ENCODE results near the gene NXPH4. TPM values are rescaled to one million over a fixed set of nuclear protein-coding genes. Genes with fewer than 3 reads are reported as not detected.

NXPH4 gene
- total RNA-seq, 1 donor from 2014 or later = 62.6 TPM

DNA sequence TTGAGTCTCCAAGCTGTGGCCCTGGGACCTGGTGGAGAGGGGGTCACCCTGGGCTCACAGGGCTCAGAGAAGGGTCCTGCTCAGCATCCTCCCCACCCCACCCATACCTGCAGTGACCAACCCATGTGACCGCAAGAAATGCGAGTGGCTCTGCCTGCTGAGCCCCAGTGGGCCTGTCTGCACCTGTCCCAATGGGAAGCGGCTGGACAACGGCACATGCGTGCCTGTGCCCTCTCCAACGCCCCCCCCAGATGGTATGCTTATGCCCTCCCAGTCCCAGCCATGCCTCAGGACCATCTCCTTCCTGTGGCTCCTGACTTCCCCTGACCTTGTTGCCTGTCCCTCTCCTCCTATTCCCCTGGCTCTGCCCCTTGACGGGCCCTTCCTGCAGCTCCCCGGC is 6.7 kb upstream of the NXPH4 start:
- no peak overlapping the region for H3K27ac Mint-ChIP-seq (ENCODE audit: unreplicated experiment)
- TF ChIP-seq, protein P1, sequence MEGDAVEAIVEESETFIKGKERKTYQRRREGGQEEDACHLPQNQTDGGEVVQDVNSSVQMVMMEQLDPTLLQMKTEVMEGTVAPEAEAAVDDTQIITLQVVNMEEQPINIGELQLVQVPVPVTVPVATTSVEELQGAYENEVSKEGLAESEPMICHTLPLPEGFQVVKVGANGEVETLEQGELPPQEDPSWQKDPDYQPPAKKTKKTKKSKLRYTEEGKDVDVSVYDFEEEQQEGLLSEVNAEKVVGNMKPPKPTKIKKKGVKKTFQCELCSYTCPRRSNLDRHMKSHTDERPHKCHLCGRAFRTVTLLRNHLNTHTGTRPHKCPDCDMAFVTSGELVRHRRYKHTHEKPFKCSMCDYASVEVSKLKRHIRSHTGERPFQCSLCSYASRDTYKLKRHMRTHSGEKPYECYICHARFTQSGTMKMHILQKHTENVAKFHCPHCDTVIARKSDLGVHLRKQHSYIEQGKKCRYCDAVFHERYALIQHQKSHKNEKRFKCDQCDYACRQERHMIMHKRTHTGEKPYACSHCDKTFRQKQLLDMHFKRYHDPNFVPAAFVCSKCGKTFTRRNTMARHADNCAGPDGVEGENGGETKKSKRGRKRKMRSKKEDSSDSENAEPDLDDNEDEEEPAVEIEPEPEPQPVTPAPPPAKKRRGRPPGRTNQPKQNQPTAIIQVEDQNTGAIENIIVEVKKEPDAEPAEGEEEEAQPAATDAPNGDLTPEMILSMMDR (IDR thresholded peaks at IDR 0.05) = no peak
- no peak overlapping the region for H3K4me3 Mint-ChIP-seq (ENCODE audit: unreplicated experiment)
- peaks cover 31% of the 10 kb centered on the region for H3K4me1 Mint-ChIP-seq (ENCODE audit: unreplicated experiment)
- H3K27me3 Mint-ChIP-seq (ENCODE audit: unreplicated experiment) = no peaks in the 10 kb centered on the region
- H3K36me3 Mint-ChIP-seq (ENCODE audit: unreplicated experiment) = peaks cover 33% of the 10 kb centered on the region
- no peaks in the 10 kb centered on the region for H3K9me3 Mint-ChIP-seq (ENCODE audit: unreplicated experiment)
- no peak for DNase-seq (ENCODE audit: extremely low spot score, unreplicated experiment)

DNA sequence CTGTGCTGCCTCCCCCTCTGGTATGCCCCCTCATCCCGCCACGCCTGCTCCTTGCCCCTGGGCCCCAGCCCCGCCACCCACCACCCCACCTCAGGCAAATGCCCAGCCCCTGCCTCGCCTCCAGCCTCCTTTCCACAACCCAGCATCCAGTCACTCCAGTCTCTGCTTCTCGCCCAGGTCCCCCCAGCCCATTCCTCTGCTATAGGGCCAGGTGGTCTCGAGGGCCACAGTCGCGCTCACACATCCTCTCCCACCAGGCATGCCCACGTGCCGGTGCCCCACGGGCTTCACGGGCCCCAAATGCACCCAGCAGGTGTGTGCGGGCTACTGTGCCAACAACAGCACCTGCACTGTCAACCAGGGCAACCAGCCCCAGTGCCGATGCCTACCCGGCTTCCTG is 6.1 kb upstream of the NXPH4 start:
- H3K27me3 Mint-ChIP-seq (ENCODE audit: unreplicated experiment) = no peaks in the 10 kb centered on the region

DNA sequence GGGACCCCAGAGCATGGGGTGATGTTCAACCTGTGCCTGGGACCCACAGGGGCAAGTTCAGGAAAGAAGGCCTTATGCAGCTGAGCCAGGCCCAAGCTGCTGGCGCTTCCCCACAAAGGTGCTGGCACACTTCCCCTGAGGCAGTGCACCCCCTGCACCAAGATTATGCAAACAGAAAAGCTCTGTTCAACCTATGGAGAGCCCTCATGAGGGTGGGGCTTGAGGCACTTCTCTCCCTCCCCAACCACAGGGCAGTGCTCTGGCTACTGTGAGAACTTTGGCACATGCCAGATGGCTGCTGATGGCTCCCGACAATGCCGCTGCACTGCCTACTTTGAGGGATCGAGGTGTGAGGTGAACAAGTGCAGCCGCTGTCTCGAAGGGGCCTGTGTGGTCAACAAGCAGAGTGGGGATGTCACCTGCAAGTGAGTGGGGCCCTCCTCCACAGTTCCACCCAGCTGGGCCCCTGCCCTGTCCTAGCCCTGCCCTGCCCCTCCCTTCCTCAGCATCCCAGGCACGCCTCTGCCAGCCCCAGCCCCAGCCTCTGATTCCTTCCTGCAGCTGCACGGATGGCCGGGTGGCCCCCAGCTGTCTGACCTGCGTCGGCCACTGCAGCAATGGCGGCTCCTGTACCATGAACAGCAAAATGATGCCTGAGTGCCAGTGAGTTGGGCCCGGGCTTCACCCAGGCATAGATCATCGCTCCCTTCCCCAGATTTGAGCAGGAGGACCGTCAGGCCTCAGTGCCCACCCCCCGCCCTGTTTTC is 5.5 kb upstream of the NXPH4 start:
- DNase-seq (ENCODE audit: extremely low spot score, unreplicated experiment) = no peak
- H3K9me3 Mint-ChIP-seq (ENCODE audit: unreplicated experiment) = no peaks in the 10 kb centered on the region
- TF ChIP-seq, protein P1 (IDR thresholded peaks at IDR 0.05) = no peak
- H3K27ac Mint-ChIP-seq (ENCODE audit: unreplicated experiment) = peak overlapping the region; percentile 27
- no peak overlapping the region for H3K4me3 Mint-ChIP-seq (ENCODE audit: unreplicated experiment)
- H3K27me3 Mint-ChIP-seq (ENCODE audit: unreplicated experiment) = no peaks in the 10 kb centered on the region
- H3K4me1 Mint-ChIP-seq (ENCODE audit: unreplicated experiment) = peaks cover 41% of the 10 kb centered on the region
- peaks cover 25% of the 10 kb centered on the region for H3K36me3 Mint-ChIP-seq (ENCODE audit: unreplicated experiment)

More for the DNA sequence above, 6.1 kb upstream of the NXPH4 start:
- TF ChIP-seq, protein P1 (IDR thresholded peaks at IDR 0.05) = no peak
- no peak overlapping the region for H3K27ac Mint-ChIP-seq (ENCODE audit: unreplicated experiment)
- peaks cover 31% of the 10 kb centered on the region for H3K36me3 Mint-ChIP-seq (ENCODE audit: unreplicated experiment)
- no peaks in the 10 kb centered on the region for H3K9me3 Mint-ChIP-seq (ENCODE audit: unreplicated experiment)
- peaks cover 35% of the 10 kb centered on the region for H3K4me1 Mint-ChIP-seq (ENCODE audit: unreplicated experiment)
- no peak for DNase-seq (ENCODE audit: extremely low spot score, unreplicated experiment)
- no peak overlapping the region for H3K4me3 Mint-ChIP-seq (ENCODE audit: unreplicated experiment)

DNA sequence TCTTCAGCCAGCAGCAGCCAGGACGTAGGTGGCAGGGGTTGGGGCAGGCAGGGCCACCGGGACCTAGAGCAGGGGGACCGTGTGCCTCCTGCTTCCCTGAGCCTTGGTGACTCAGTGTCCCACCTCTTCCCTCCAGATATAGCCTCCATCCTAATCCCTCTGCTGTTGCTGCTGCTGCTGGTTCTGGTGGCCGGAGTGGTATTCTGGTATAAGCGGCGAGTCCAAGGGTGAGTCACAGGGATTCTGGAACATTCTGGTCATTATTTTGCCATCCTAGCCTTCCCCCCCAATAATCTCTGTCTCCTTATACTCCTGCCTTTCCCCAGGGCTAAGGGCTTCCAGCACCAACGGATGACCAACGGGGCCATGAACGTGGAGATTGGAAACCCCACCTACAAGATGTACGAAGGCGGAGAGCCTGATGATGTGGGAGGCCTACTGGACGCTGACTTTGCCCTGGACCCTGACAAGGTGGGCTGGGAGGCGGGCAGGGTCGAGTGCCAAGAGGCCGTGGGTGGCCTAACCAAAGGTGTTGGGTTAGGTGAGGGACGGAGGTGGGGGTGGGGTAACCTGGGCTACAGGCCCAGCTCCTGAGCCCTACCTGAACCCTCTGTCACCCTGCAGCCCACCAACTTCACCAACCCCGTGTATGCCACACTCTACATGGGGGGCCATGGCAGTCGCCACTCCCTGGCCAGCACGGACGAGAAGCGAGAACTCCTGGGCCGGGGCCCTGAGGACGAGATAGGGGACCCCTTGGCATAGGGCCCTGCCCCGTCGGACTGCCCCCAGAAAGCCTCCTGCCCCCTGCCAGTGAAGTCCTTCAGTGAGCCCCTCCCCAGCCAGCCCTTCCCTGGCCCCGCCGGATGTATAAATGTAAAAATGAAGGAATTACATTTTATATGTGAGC is 4.5 kb upstream of the NXPH4 start:
- Mint-ChIP-seq H3K27ac (ENCODE audit: unreplicated experiment) (peak overlapping the region; percentile 83), H3K27me3 (ENCODE audit: unreplicated experiment) (no peaks in the 10 kb centered on the region), H3K4me3 (ENCODE audit: unreplicated experiment) (no peak overlapping the region), H3K36me3 (ENCODE audit: unreplicated experiment) (peaks cover 21% of the 10 kb centered on the region), H3K4me1 (ENCODE audit: unreplicated experiment) (peaks cover 42% of the 10 kb centered on the region), H3K9me3 (ENCODE audit: unreplicated experiment) (no peaks in the 10 kb centered on the region)
- TF ChIP-seq, protein P1 (IDR thresholded peaks at IDR 0.05) = peak; percentile 7
- DNase-seq (ENCODE audit: extremely low spot score, unreplicated experiment) = no peak

DNA sequence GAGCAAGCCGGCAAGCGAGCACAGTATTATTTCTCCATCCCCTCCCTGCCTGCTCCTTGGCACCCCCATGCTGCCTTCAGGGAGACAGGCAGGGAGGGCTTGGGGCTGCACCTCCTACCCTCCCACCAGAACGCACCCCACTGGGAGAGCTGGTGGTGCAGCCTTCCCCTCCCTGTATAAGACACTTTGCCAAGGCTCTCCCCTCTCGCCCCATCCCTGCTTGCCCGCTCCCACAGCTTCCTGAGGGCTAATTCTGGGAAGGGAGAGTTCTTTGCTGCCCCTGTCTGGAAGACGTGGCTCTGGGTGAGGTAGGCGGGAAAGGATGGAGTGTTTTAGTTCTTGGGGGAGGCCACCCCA is 3.9 kb upstream of the NXPH4 start:
- H3K9me3 Mint-ChIP-seq (ENCODE audit: unreplicated experiment) = no peaks in the 10 kb centered on the region
- peak overlapping the region; percentile 11 for H3K4me3 Mint-ChIP-seq (ENCODE audit: unreplicated experiment)
- no peak for DNase-seq (ENCODE audit: extremely low spot score, unreplicated experiment)
- peak overlapping the region; percentile 83 for H3K27ac Mint-ChIP-seq (ENCODE audit: unreplicated experiment)
- peaks cover 18% of the 10 kb centered on the region for H3K36me3 Mint-ChIP-seq (ENCODE audit: unreplicated experiment)
- peaks cover 47% of the 10 kb centered on the region for H3K4me1 Mint-ChIP-seq (ENCODE audit: unreplicated experiment)
- TF ChIP-seq, protein P1 (IDR thresholded peaks at IDR 0.05) = no peak
- H3K27me3 Mint-ChIP-seq (ENCODE audit: unreplicated experiment) = no peaks in the 10 kb centered on the region

Measured in osteocyte (in vitro differentiated cells).